Measurements from ENCODE around the gene NLK. TPM values are rescaled to one million over a fixed set of nuclear protein-coding genes. Genes with fewer than 3 reads are reported as not detected.
"Not testable (repeated sequence)": the region's sequence is repeated elsewhere in the genome, so short reads cannot be mapped to it uniquely, and the experiment has no call there.

The NLK gene
- total RNA-seq, 1 donor = 10.5 TPM

GRCh38 chr17:28097254-28097653 is 54.8 kb downstream of the NLK start:
- no peak for TF ChIP-seq CTCF (IDR thresholded peaks at IDR 0.05; ENCODE audit: extremely low read depth, low read depth, low read length)
- no peak for DNase-seq (ENCODE audit: insufficient read length, low spot score, missing footprints)
- Histone ChIP-seq H3K79me2 (ENCODE audit: insufficient read depth, low read length) (peaks cover 56% of the 10 kb centered on the region), H2AFZ (ENCODE audit: low read length) (no peak overlapping the region), H3K4me3 (ENCODE audit: insufficient read depth, low read length) (no peak overlapping the region), H3K9me3 (ENCODE audit: low read depth, low read length) (no peaks in the 10 kb centered on the region), H3K27ac (ENCODE audit: low read depth, low read length) (no peak overlapping the region), H3K36me3 (ENCODE audit: insufficient read depth, low read length) (no peaks in the 10 kb centered on the region), H3K4me2 (ENCODE audit: insufficient read depth, low read length) (no peak overlapping the region), H3K27me3 (ENCODE audit: insufficient read depth, low read length) (no peaks in the 10 kb centered on the region), H3K4me1 (ENCODE audit: insufficient read depth, low read length) (no peaks in the 10 kb centered on the region), H4K20me1 (ENCODE audit: insufficient read depth, low read length) (peaks cover 4% of the 10 kb centered on the region)

- Histone ChIP-seq H3K4me2 (ENCODE audit: insufficient read depth, low read length) (no peak overlapping the region), H3K4me1 (ENCODE audit: insufficient read depth, low read length) (no peaks in the 10 kb centered on the region), H4K20me1 (ENCODE audit: insufficient read depth, low read length) (peaks cover 4% of the 10 kb centered on the region), H3K79me2 (ENCODE audit: insufficient read depth, low read length) (peaks cover 53% of the 10 kb centered on the region), H3K36me3 (ENCODE audit: insufficient read depth, low read length) (no peaks in the 10 kb centered on the region), H3K27ac (ENCODE audit: low read depth, low read length) (no peak overlapping the region), H3K9me3 (ENCODE audit: low read depth, low read length) (no peaks in the 10 kb centered on the region), H2AFZ (ENCODE audit: low read length) (no peak overlapping the region), H3K4me3 (ENCODE audit: insufficient read depth, low read length) (no peak overlapping the region), H3K27me3 (ENCODE audit: insufficient read depth, low read length) (no peaks in the 10 kb centered on the region)
- TF ChIP-seq CTCF (IDR thresholded peaks at IDR 0.05; ENCODE audit: extremely low read depth, low read depth, low read length) = no peak
- DNase-seq (ENCODE audit: insufficient read length, low spot score, missing footprints) = no peak
Measured at GRCh38 chr17:28097901-28098300, 55.4 kb downstream of the NLK start.

GRCh38 chr17:28098591-28098990 is 56.1 kb downstream of the NLK start:
- H3K36me3 ChIP-seq (ENCODE audit: insufficient read depth, low read length); H3K4me2 ChIP-seq (ENCODE audit: insufficient read depth, low read length); H3K4me3 ChIP-seq (ENCODE audit: insufficient read depth, low read length); H4K20me1 ChIP-seq (ENCODE audit: insufficient read depth, low read length); DNase-seq (ENCODE audit: insufficient read length, low spot score, missing footprints); H3K9me3 ChIP-seq (ENCODE audit: low read depth, low read length); H3K27me3 ChIP-seq (ENCODE audit: insufficient read depth, low read length); H2AFZ ChIP-seq (ENCODE audit: low read length); H3K4me1 ChIP-seq (ENCODE audit: insufficient read depth, low read length); H3K27ac ChIP-seq (ENCODE audit: low read depth, low read length): not testable (repeated sequence)
- peaks cover 48% of the 10 kb centered on the region for H3K79me2 ChIP-seq (ENCODE audit: insufficient read depth, low read length)

GRCh38 chr17:28100251-28100650 is 57.8 kb downstream of the NLK start:
- TF ChIP-seq CTCF (IDR thresholded peaks at IDR 0.05; ENCODE audit: extremely low read depth, low read depth, low read length) = no peak
- Histone ChIP-seq H3K9me3 (ENCODE audit: low read depth, low read length) (no peaks in the 10 kb centered on the region), H3K36me3 (ENCODE audit: insufficient read depth, low read length) (no peaks in the 10 kb centered on the region), H3K27me3 (ENCODE audit: insufficient read depth, low read length) (no peaks in the 10 kb centered on the region), H3K4me3 (ENCODE audit: insufficient read depth, low read length) (no peak overlapping the region), H4K20me1 (ENCODE audit: insufficient read depth, low read length) (no peaks in the 10 kb centered on the region), H2AFZ (ENCODE audit: low read length) (no peak overlapping the region), H3K27ac (ENCODE audit: low read depth, low read length) (no peak overlapping the region), H3K4me2 (ENCODE audit: insufficient read depth, low read length) (no peak overlapping the region), H3K4me1 (ENCODE audit: insufficient read depth, low read length) (no peaks in the 10 kb centered on the region), H3K79me2 (ENCODE audit: insufficient read depth, low read length) (peaks cover 45% of the 10 kb centered on the region)
- DNase-seq (ENCODE audit: insufficient read length, low spot score, missing footprints) = no peak

Data from osteoblast (primary cell).